Liver (tissue), 3 donors: ENCODE data around the gene SELENOF.

Source experiments
- TF ChIP-seq, protein P1 (sequence below): fragments of 150-350 bp; IDR thresholded peaks from 2 replicates; pipeline ENCODE4 v1.5.1; 2017; ENCODE audit warnings: improper control_type of control experiment, low read depth, low read length; ENCODE audit not compliant: missing input control
- TF ChIP-seq, protein P2 (sequence below): IDR thresholded peaks from 2 replicates; pipeline ENCODE4 v1.6.1; 2016; ENCODE audit warnings: antibody characterized with exemption
- TF ChIP-seq, protein P3 (sequence below): IDR thresholded peaks from 2 replicates; pipeline ENCODE4 v1.6.1; 2016; ENCODE audit warnings: antibody characterized with exemption
- donor health status: healthy.
- donor health status: healthy.

DNA sequence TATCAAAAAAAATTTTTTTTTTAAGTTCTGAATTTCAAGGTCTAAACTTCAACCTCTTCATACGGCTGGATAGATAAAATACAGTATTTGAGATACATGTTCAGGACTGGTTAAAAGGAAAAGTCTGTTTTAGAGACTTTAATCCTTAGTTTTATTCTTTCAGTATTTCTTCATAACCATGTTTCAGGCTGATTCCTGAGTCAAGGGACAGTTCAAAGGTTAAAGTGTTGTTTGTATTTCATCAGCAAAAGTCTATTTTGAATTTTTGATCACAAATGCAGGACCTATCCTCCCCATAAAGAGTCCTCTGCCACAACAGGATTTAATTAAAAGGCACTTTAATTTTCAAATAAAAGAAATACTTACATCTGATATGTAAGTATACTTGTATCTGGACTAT, 53.5 kb downstream of the SELENOF start:
- TF ChIP-seq, protein P1, sequence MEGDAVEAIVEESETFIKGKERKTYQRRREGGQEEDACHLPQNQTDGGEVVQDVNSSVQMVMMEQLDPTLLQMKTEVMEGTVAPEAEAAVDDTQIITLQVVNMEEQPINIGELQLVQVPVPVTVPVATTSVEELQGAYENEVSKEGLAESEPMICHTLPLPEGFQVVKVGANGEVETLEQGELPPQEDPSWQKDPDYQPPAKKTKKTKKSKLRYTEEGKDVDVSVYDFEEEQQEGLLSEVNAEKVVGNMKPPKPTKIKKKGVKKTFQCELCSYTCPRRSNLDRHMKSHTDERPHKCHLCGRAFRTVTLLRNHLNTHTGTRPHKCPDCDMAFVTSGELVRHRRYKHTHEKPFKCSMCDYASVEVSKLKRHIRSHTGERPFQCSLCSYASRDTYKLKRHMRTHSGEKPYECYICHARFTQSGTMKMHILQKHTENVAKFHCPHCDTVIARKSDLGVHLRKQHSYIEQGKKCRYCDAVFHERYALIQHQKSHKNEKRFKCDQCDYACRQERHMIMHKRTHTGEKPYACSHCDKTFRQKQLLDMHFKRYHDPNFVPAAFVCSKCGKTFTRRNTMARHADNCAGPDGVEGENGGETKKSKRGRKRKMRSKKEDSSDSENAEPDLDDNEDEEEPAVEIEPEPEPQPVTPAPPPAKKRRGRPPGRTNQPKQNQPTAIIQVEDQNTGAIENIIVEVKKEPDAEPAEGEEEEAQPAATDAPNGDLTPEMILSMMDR: no peak
- TF ChIP-seq, protein P2, sequence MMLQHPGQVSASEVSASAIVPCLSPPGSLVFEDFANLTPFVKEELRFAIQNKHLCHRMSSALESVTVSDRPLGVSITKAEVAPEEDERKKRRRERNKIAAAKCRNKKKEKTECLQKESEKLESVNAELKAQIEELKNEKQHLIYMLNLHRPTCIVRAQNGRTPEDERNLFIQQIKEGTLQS: peak; percentile 87
- TF ChIP-seq, protein P3, sequence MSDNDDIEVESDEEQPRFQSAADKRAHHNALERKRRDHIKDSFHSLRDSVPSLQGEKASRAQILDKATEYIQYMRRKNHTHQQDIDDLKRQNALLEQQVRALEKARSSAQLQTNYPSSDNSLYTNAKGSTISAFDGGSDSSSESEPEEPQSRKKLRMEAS: peak; percentile 42
